ENCODE data around the gene VAV1. TPM values are rescaled to one million over a fixed set of nuclear protein-coding genes. Genes with fewer than 3 reads are reported as not detected.

Gene VAV1
- total RNA-seq, 2 donors from 2014 or later, result 7.6 to 12.2 TPM

DNA sequence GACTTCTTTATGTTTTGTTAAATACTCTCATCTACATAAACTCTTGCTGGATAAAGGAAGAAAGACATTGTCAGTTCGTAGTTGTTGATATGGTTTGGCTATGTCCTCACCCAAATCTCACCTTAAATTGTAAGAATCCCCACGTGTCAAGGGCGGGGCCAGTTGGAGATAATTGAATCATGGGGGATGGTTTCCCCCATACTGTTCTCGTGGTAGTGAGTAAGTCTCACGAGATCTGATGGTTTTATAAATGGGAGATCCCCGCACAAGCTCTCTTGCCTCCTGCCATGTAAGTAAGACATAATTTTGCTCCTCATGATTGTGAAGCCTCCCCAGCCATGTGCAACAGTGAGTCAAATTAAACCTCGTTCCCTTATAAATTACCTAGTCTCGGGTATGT is 118.4 kb downstream of the VAV1 start:
- ATAC-seq (ENCODE audit: insufficient number of reproducible peaks, low FRiP score, low read depth) (no peak), DNase-seq (ENCODE audit: low spot score) (no peak)
- TF ChIP-seq CTCF (IDR thresholded peaks at IDR 0.05), result no peak

DNA sequence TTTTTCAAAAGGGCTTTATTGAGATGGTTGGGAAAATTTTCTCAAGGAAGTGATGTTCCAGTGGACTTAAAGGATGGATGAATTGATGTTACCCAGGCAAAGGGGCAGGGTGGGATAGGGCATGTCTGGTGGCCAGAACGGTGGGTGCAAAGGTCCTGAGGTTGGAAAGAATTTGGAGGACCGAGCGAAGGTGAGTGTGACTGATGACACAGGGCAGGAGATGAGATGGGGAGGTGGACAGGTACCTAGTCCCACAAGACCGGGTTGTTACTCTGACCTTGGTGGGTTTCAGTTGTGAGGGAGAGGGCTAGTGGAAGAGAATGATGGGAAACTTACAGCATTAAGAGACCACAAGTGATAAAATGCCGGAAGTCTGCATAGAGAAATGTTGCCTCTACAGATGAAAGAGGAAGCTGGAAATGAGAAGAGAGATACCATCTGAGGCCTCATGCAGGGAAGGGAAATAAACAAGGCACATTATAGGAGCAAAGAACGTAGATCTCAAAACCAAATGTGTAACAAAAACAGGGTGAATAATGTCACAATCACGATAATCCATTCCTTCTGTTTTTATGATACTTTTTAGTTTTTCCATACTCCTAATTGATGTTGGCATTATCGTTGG is 119.4 kb downstream of the VAV1 start:
- H3K27ac ChIP-seq, result no peak overlapping the region
- DNase-seq (ENCODE audit: low spot score) (no peak), ATAC-seq (ENCODE audit: insufficient number of reproducible peaks, low FRiP score, low read depth) (no peak)
- no peak overlapping the region for H3K4me3 ChIP-seq
- no peaks in the 10 kb centered on the region for H3K27me3 ChIP-seq (replicated peaks; ENCODE audit: insufficient read depth)
- H3K9me3 ChIP-seq, result no peaks in the 10 kb centered on the region
- no peak for TF ChIP-seq CTCF (IDR thresholded peaks at IDR 0.05)
- no peaks in the 10 kb centered on the region for H3K4me1 ChIP-seq (ENCODE audit: control insufficient read depth in 1 of 2, low read depth in 2 of 2)
- H3K36me3 ChIP-seq, result no peaks in the 10 kb centered on the region

More for the DNA sequence above, 118.4 kb downstream of the VAV1 start:
- Histone ChIP-seq H3K4me1 (ENCODE audit: control insufficient read depth in 1 of 2, low read depth in 2 of 2) (no peaks in the 10 kb centered on the region), H3K36me3 (no peaks in the 10 kb centered on the region), H3K27me3 (replicated peaks; ENCODE audit: insufficient read depth) (no peaks in the 10 kb centered on the region), H3K27ac (no peak overlapping the region), H3K9me3 (no peaks in the 10 kb centered on the region), H3K4me3 (no peak overlapping the region)

DNA sequence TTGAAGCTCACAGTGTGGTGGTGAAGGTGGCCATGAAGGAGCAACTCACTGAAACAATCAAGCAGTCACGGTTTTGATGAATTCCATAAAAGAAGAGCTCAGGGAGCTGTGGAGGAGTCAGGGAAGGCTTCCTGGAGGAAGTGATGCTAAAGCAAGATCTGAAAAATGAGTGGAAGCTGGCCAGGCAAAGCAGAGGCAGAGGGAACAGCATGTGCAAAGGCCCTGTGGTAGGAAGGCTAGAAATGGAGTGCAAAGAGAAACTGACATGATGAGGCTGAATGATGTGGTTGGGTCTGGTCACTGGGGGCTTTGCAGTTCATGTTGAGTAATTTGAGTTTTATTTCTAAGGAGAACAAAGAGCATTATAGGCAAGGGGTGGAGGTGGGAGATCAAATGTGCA is 121.8 kb downstream of the VAV1 start:
- no peaks in the 10 kb centered on the region for H3K27me3 ChIP-seq (replicated peaks; ENCODE audit: insufficient read depth)
- no peaks in the 10 kb centered on the region for H3K9me3 ChIP-seq
- ATAC-seq (ENCODE audit: insufficient number of reproducible peaks, low FRiP score, low read depth), result no peak
- H3K27ac ChIP-seq, result no peak overlapping the region
- DNase-seq (ENCODE audit: low spot score), result no peak
- H3K36me3 ChIP-seq, result no peaks in the 10 kb centered on the region
- TF ChIP-seq CTCF (IDR thresholded peaks at IDR 0.05), result no peak
- no peak overlapping the region for H3K4me3 ChIP-seq
- no peaks in the 10 kb centered on the region for H3K4me1 ChIP-seq (ENCODE audit: control insufficient read depth in 1 of 2, low read depth in 2 of 2)

GRCh38 chr19:6903446-6903845 is 130.9 kb downstream of the VAV1 start:
- TF ChIP-seq CTCF (IDR thresholded peaks at IDR 0.05), result no peak
- H3K27ac ChIP-seq, result no peak overlapping the region
- DNase-seq (ENCODE audit: low spot score) (no peak), ATAC-seq (ENCODE audit: insufficient number of reproducible peaks, low FRiP score, low read depth) (no peak)
- H3K9me3 ChIP-seq, result peaks cover 13% of the 10 kb centered on the region
- no peaks in the 10 kb centered on the region for H3K36me3 ChIP-seq
- no peak overlapping the region for H3K4me3 ChIP-seq
- H3K27me3 ChIP-seq (replicated peaks; ENCODE audit: insufficient read depth), result no peaks in the 10 kb centered on the region
- no peaks in the 10 kb centered on the region for H3K4me1 ChIP-seq (ENCODE audit: control insufficient read depth in 1 of 2, low read depth in 2 of 2)

- H3K9me3 ChIP-seq, result peaks cover 7% of the 10 kb centered on the region
- no peaks in the 10 kb centered on the region for H3K27me3 ChIP-seq (replicated peaks; ENCODE audit: insufficient read depth)
- DNase-seq (ENCODE audit: low spot score) (no peak), ATAC-seq (ENCODE audit: insufficient number of reproducible peaks, low FRiP score, low read depth) (no peak)
- no peak for TF ChIP-seq CTCF (IDR thresholded peaks at IDR 0.05)
- H3K4me1 ChIP-seq (ENCODE audit: control insufficient read depth in 1 of 2, low read depth in 2 of 2), result no peaks in the 10 kb centered on the region
- H3K27ac ChIP-seq, result no peak overlapping the region
- H3K36me3 ChIP-seq, result no peaks in the 10 kb centered on the region
- no peak overlapping the region for H3K4me3 ChIP-seq
These were observed 134.1 kb downstream of the VAV1 start for GRCh38 chr19:6906559-6907060.

Other genes starting within 250 kb of the VAV1 start
- 1 to 10 TPM in 1 of 2 donors, under 1 TPM in 1; 0.27 to 1.8 TPM for gene TNFSF9, start 241.7 kb upstream of the VAV1 start, total RNA-seq
- not detected for gene CD70, start 181.6 kb upstream of the VAV1 start, total RNA-seq
- 10 to 100 TPM in 1 of 2 donors, under 1 TPM in 1; 0.54 to 15.5 TPM for gene TNFSF14, start 102.5 kb upstream of the VAV1 start, total RNA-seq
- 100 to 1,000 TPM; 277 to 754 TPM for gene C3, start 52.1 kb upstream of the VAV1 start, total RNA-seq
- 10 to 100 TPM; 32.2 to 84.2 TPM for gene GPR108, start 35.1 kb upstream of the VAV1 start, total RNA-seq
- gene TRIP10, start 33.0 kb upstream of the VAV1 start, total RNA-seq, result 100 to 1,000 TPM in 1 of 2 donors, 10 to 100 TPM in 1; 98.2 to 105 TPM
- gene SH2D3A, start 5.3 kb upstream of the VAV1 start, total RNA-seq, result 1 to 10 TPM in 1 of 2 donors, under 1 TPM in 1; 0.68 to 7.1 TPM
- gene ADGRE1, start 114.9 kb downstream of the VAV1 start, total RNA-seq, result under 1 TPM; 0.41 to 0.42 TPM
- gene MBD3L2B, start 248.7 kb downstream of the VAV1 start, total RNA-seq, result not detected